GM23338 (cell line): ENCODE results near the gene TRIM25. TPM values are rescaled to one million over a fixed set of nuclear protein-coding genes. Genes with fewer than 3 reads are reported as not detected.

Experiments
- ATAC-seq: fragments of 200-7000 bp; cut with Tn5 transposase; 3 replicates; pipeline ENCODE4 v1.9.1; 2020
- DNase-seq: peaks from one replicate; pipeline ENCODE4 v3.0.0-alpha.2; 2015; ENCODE audit warnings: low spot score
- H2AFZ ChIP-seq: fragments of 200-600 bp; sonication (generic); 2 replicates; pipeline ENCODE4 v1.8.0; 2016; ENCODE audit warnings: antibody characterized with exemption, mild to moderate bottlenecking, moderate library complexity
- H3F3A ChIP-seq: fragments of 200-600 bp; sonication (generic); replicated peaks from 2 replicates; pipeline ENCODE4 v1.8.0; 2017; ENCODE audit warnings: antibody characterized with exemption, mixed run types, low read depth
- H3K27ac ChIP-seq: fragments of 200-600 bp; sonication (generic); 2 replicates; pipeline ENCODE4 v1.6.1; 2016; ENCODE audit warnings: low read depth
- H3K27me3 ChIP-seq: fragments of 200-600 bp; sonication (generic); 2 replicates; pipeline ENCODE4 v1.8.0; 2016; ENCODE audit warnings: mild to moderate bottlenecking, mixed run types, moderate library complexity; ENCODE audit not compliant: insufficient read depth
- H3K36me3 ChIP-seq: fragments of 200-600 bp; sonication (generic); 2 replicates; pipeline ENCODE4 v1.8.0; 2016; ENCODE audit warnings: mild to moderate bottlenecking; ENCODE audit not compliant: insufficient read depth
- H3K4me1 ChIP-seq: fragments of 200-600 bp; sonication (generic); 2 replicates; pipeline ENCODE4 v1.8.0; 2016; ENCODE audit warnings: mild to moderate bottlenecking, moderate library complexity; ENCODE audit not compliant: insufficient read depth
- H3K4me2 ChIP-seq: fragments of 200-600 bp; sonication (generic); 2 replicates; pipeline ENCODE4 v1.7.1; 2017; ENCODE audit warnings: mixed run types
- H3K4me3 ChIP-seq: fragments of 200-600 bp; sonication (generic); 2 replicates; pipeline ENCODE4 v1.6.1; 2016; ENCODE audit warnings: mixed run types
- H3K79me2 ChIP-seq: fragments of 200-600 bp; sonication (generic); replicated peaks from 2 replicates; pipeline ENCODE4 v1.8.0; 2017; ENCODE audit warnings: mild to moderate bottlenecking; ENCODE audit not compliant: insufficient read depth
- H3K9me2 ChIP-seq: fragments of 200-600 bp; sonication (generic); 2 replicates; pipeline ENCODE4 v1.8.0; 2017; ENCODE audit not compliant: insufficient read depth
- H4K20me1 ChIP-seq: fragments of 200-600 bp; sonication (generic); replicated peaks from 2 replicates; pipeline ENCODE4 v1.8.0; 2017; ENCODE audit warnings: mild to moderate bottlenecking; ENCODE audit not compliant: insufficient read depth
- H3K27ac Mint-ChIP-seq: 2 replicates; pipeline ENCODE4 v1.8.0; 2020; ENCODE audit warnings: inconsistent platforms, mild to moderate bottlenecking, moderate library complexity, mixed read lengths
- H3K27me3 Mint-ChIP-seq: 3 replicates; pipeline ENCODE4 v1.8.0; 2022; ENCODE audit warnings: low read depth, mild to moderate bottlenecking, moderate library complexity, mixed read lengths, inconsistent platforms; ENCODE audit not compliant: insufficient read depth, poor library complexity
- H3K36me3 Mint-ChIP-seq: 3 replicates; pipeline ENCODE4 v1.8.0; 2021; ENCODE audit warnings: low read depth, mild to moderate bottlenecking, inconsistent platforms, moderate library complexity, mixed read lengths
- H3K4me1 Mint-ChIP-seq: 3 replicates; pipeline ENCODE4 v1.8.0; 2020; ENCODE audit warnings: mild to moderate bottlenecking, inconsistent platforms, mixed read lengths
- H3K4me3 Mint-ChIP-seq: 3 replicates; pipeline ENCODE4 v1.8.0; 2021; ENCODE audit warnings: moderate library complexity, mild to moderate bottlenecking, inconsistent platforms, mixed read lengths
- H3K9me3 Mint-ChIP-seq: 3 replicates; pipeline ENCODE4 v1.8.0; 2020; ENCODE audit warnings: moderate library complexity, mild to moderate bottlenecking, inconsistent platforms, mixed read lengths
- CREB1 ChIP-seq: fragments of 250-450 bp; sonication (Bioruptor Pico); IDR thresholded peaks from 2 replicates; pipeline ENCODE4 v1.5.0; 2020; ENCODE audit warnings: low read depth, mild to moderate bottlenecking, moderate library complexity
- CTCF ChIP-seq, 2 experiments: fragments of 200-600 bp in 1 of 2; sonication (generic) in 1 of 2; conservative IDR thresholded peaks; 2 replicates each; pipeline versions ENCODE4 v1.5.1 to v1.6.1; 2016 to 2017; ENCODE audit warnings: antibody characterized with exemption in 2 of 2, low read depth in 2 of 2, mild to moderate bottlenecking in 2 of 2, moderate library complexity in 1 of 2
- EZH2 ChIP-seq: fragments of 200-600 bp; sonication (generic); IDR thresholded peaks from one replicate; pipeline ENCODE4 v1.8.0; 2017; ENCODE audit warnings: antibody characterized with exemption, mild to moderate bottlenecking, low read depth; ENCODE audit not compliant: unreplicated experiment
- EZH2phosphoT487 ChIP-seq: fragments of 200-600 bp; sonication (generic); IDR thresholded peaks from one replicate; pipeline ENCODE4 v1.8.1; 2018; ENCODE audit warnings: antibody characterized with exemption; ENCODE audit not compliant: unreplicated experiment
- JUNB ChIP-seq: IDR thresholded peaks from one replicate; pipeline ENCODE4 v1.6.1; 2016; ENCODE audit warnings: antibody characterized with exemption; ENCODE audit not compliant: unreplicated experiment
- NANOG ChIP-seq: IDR thresholded peaks from 2 replicates; pipeline ENCODE4 v1.6.1; 2016; ENCODE audit warnings: antibody characterized with exemption, borderline replicate concordance
- POLR2AphosphoS5 ChIP-seq: IDR thresholded peaks from 2 replicates; pipeline ENCODE4 v1.6.1; 2016; ENCODE audit warnings: antibody characterized with exemption, low read depth
- STAT1 ChIP-seq: IDR thresholded peaks from one replicate; pipeline ENCODE4 v1.6.1; 2016; ENCODE audit warnings: antibody characterized with exemption; ENCODE audit not compliant: unreplicated experiment
- ZNF114 ChIP-seq: fragments of 250-450 bp; sonication (Bioruptor Pico); IDR thresholded peaks from 2 replicates; pipeline ENCODE4 v1.5.0; 2020; ENCODE audit warnings: mild to moderate bottlenecking, moderate library complexity
- ZNF331 ChIP-seq: fragments of 250-450 bp; sonication (Bioruptor Pico); IDR thresholded peaks from 2 replicates; pipeline ENCODE4 v1.5.0; 2020; ENCODE audit warnings: low read depth, mild to moderate bottlenecking, moderate library complexity
- polyA plus RNA-seq: library from polyadenylated mRNA; unstranded; fragments of >200 nt; fragmentation: Nextera tagmentation; extraction: Ambion mirVana; gene quantifications from 2 replicates; pipeline ENCODE4 v1.2.1, GENCODE V29; 2016
- total RNA-seq: library from RNA; depleted of rRNA; stranded (reverse); fragments of >200 nt; shearing (Covaris generic); gene quantifications from 2 replicates; pipeline ENCODE4 v1.2.3, GENCODE V29; 2014
- TF ChIP-seq, protein P1 (sequence below): IDR thresholded peaks from one replicate; pipeline ENCODE4 v1.6.1; 2018; ENCODE audit warnings: antibody characterized with exemption; ENCODE audit not compliant: unreplicated experiment
- TF ChIP-seq, protein P2 (sequence below): IDR thresholded peaks from 2 replicates; pipeline ENCODE4 v1.6.1; 2016; ENCODE audit warnings: antibody characterized with exemption
- TF ChIP-seq, protein P3 (sequence below): fragments of 250-450 bp; sonication (Bioruptor Pico); IDR thresholded peaks from 2 replicates; pipeline ENCODE4 v1.5.0; 2020; ENCODE audit warnings: mild to moderate bottlenecking, moderate library complexity

The TRIM25 gene
- total and polyA plus RNA-seq, 2 experiments from 2014 or later: 19.6 to 36.2 TPM

DNA sequence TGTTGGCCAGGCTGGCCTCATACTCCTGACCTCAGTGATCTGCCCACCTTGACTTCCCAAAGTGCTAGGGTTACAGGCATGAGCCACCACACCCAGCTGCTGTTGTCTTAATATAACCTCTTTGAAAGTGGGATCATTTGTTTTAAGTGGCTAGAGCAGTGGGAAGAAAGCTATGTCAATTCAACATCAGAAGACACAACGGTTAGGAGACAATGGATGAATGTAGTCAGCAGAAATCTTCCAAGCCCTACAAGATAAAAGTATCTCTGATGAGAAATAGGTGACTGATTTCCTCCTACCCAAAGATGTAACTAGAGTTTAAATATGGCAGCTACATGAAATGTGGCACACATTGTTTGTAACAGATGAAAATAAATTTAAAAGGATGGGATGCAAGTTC, 20.0 kb upstream of the TRIM25 start (continued):
- TF ChIP-seq EZH2phosphoT487: no peak
- no peak for TF ChIP-seq NANOG
- no peak for TF ChIP-seq EZH2
- TF ChIP-seq CREB1: no peak

- peaks cover 89% of the 10 kb centered on the region for H3K36me3 Mint-ChIP-seq
- H3K4me3 Mint-ChIP-seq: no peak overlapping the region
- peaks cover 58% of the 10 kb centered on the region for H3K9me3 Mint-ChIP-seq
- DNase-seq (no peak), ATAC-seq (no peak)
- peaks cover 2% of the 10 kb centered on the region for H3K27me3 Mint-ChIP-seq
- no peaks in the 10 kb centered on the region for H3K4me1 Mint-ChIP-seq
- H2AFZ ChIP-seq: no peak overlapping the region
- no peaks in the 10 kb centered on the region for H3K9me2 ChIP-seq
- H3K4me1 ChIP-seq: no peaks in the 10 kb centered on the region
- H3K79me2 ChIP-seq: no peaks in the 10 kb centered on the region
- no peak overlapping the region for H3K4me2 ChIP-seq
- H3K4me3 ChIP-seq: no peak overlapping the region
- H3K27ac ChIP-seq: no peak overlapping the region
- no peaks in the 10 kb centered on the region for H3F3A ChIP-seq
- peaks cover 11% of the 10 kb centered on the region for H3K36me3 ChIP-seq
- no peak for TF ChIP-seq EZH2phosphoT487
- no peak for TF ChIP-seq ZNF331
- no peak for TF ChIP-seq ZNF114 (CRISPR knock-in tag)
- no peak for TF ChIP-seq CTCF (conservative IDR thresholded peaks at IDR 0.05; ENCODE audit: low read depth in 2 of 2)
- no peak for TF ChIP-seq POLR2AphosphoS5
- TF ChIP-seq CREB1: no peak
- no peak for TF ChIP-seq STAT1
- TF ChIP-seq, protein P1, sequence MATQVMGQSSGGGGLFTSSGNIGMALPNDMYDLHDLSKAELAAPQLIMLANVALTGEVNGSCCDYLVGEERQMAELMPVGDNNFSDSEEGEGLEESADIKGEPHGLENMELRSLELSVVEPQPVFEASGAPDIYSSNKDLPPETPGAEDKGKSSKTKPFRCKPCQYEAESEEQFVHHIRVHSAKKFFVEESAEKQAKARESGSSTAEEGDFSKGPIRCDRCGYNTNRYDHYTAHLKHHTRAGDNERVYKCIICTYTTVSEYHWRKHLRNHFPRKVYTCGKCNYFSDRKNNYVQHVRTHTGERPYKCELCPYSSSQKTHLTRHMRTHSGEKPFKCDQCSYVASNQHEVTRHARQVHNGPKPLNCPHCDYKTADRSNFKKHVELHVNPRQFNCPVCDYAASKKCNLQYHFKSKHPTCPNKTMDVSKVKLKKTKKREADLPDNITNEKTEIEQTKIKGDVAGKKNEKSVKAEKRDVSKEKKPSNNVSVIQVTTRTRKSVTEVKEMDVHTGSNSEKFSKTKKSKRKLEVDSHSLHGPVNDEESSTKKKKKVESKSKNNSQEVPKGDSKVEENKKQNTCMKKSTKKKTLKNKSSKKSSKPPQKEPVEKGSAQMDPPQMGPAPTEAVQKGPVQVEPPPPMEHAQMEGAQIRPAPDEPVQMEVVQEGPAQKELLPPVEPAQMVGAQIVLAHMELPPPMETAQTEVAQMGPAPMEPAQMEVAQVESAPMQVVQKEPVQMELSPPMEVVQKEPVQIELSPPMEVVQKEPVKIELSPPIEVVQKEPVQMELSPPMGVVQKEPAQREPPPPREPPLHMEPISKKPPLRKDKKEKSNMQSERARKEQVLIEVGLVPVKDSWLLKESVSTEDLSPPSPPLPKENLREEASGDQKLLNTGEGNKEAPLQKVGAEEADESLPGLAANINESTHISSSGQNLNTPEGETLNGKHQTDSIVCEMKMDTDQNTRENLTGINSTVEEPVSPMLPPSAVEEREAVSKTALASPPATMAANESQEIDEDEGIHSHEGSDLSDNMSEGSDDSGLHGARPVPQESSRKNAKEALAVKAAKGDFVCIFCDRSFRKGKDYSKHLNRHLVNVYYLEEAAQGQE: no peak
- no peak for TF ChIP-seq EZH2
- TF ChIP-seq, protein P2, sequence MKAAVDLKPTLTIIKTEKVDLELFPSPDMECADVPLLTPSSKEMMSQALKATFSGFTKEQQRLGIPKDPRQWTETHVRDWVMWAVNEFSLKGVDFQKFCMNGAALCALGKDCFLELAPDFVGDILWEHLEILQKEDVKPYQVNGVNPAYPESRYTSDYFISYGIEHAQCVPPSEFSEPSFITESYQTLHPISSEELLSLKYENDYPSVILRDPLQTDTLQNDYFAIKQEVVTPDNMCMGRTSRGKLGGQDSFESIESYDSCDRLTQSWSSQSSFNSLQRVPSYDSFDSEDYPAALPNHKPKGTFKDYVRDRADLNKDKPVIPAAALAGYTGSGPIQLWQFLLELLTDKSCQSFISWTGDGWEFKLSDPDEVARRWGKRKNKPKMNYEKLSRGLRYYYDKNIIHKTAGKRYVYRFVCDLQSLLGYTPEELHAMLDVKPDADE: no peak
- TF ChIP-seq, protein P3, sequence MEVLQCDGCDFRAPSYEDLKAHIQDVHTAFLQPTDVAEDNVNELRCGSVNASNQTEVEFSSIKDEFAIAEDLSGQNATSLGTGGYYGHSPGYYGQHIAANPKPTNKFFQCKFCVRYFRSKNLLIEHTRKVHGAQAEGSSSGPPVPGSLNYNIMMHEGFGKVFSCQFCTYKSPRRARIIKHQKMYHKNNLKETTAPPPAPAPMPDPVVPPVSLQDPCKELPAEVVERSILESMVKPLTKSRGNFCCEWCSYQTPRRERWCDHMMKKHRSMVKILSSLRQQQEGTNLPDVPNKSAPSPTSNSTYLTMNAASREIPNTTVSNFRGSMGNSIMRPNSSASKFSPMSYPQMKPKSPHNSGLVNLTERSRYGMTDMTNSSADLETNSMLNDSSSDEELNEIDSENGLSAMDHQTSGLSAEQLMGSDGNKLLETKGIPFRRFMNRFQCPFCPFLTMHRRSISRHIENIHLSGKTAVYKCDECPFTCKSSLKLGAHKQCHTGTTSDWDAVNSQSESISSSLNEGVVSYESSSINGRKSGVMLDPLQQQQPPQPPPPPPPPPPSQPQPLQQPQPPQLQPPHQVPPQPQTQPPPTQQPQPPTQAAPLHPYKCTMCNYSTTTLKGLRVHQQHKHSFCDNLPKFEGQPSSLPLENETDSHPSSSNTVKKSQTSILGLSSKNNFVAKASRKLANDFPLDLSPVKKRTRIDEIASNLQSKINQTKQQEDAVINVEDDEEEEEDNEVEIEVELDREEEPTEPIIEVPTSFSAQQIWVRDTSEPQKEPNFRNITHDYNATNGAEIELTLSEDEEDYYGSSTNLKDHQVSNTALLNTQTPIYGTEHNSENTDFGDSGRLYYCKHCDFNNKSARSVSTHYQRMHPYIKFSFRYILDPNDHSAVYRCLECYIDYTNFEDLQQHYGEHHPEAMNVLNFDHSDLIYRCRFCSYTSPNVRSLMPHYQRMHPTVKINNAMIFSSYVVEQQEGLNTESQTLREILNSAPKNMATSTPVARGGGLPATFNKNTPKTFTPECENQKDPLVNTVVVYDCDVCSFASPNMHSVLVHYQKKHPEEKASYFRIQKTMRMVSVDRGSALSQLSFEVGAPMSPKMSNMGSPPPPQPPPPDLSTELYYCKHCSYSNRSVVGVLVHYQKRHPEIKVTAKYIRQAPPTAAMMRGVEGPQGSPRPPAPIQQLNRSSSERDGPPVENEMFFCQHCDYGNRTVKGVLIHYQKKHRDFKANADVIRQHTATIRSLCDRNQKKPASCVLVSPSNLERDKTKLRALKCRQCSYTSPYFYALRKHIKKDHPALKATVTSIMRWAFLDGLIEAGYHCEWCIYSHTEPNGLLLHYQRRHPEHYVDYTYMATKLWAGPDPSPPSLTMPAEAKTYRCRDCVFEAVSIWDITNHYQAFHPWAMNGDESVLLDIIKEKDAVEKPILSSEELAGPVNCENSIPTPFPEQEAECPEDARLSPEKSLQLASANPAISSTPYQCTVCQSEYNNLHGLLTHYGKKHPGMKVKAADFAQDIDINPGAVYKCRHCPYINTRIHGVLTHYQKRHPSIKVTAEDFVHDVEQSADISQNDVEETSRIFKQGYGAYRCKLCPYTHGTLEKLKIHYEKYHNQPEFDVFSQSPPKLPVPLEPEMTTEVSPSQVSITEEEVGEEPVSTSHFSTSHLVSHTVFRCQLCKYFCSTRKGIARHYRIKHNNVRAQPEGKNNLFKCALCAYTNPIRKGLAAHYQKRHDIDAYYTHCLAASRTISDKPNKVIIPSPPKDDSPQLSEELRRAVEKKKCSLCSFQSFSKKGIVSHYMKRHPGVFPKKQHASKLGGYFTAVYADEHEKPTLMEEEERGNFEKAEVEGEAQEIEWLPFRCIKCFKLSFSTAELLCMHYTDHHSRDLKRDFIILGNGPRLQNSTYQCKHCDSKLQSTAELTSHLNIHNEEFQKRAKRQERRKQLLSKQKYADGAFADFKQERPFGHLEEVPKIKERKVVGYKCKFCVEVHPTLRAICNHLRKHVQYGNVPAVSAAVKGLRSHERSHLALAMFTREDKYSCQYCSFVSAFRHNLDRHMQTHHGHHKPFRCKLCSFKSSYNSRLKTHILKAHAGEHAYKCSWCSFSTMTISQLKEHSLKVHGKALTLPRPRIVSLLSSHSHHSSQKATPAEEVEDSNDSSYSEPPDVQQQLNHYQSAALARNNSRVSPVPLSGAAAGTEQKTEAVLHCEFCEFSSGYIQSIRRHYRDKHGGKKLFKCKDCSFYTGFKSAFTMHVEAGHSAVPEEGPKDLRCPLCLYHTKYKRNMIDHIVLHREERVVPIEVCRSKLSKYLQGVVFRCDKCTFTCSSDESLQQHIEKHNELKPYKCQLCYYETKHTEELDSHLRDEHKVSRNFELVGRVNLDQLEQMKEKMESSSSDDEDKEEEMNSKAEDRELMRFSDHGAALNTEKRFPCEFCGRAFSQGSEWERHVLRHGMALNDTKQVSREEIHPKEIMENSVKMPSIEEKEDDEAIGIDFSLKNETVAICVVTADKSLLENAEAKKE (CRISPR knock-in tag): no peak
- no peak for TF ChIP-seq NANOG
- TF ChIP-seq JUNB: no peak
- no peaks in the 10 kb centered on the region for H4K20me1 ChIP-seq
- no peaks in the 10 kb centered on the region for H3K27me3 ChIP-seq
- no peak overlapping the region for H3K27ac Mint-ChIP-seq
Measured at GRCh38 chr17:56933151-56933745, 19.4 kb upstream of the TRIM25 start.
